Glomerular visceral epithelial cell (primary cell): ENCODE data around the gene GNAS.
"Not testable (repeated sequence)": the region's sequence is repeated elsewhere in the genome, so short reads cannot be mapped to it uniquely, and the experiment has no call there.

Source experiments
- DNase-seq: peaks from one replicate; pipeline ENCODE4 v3.0.0-alpha.2; 2016; ENCODE audit errors: extremely low spot score

Gene GNAS

DNA sequence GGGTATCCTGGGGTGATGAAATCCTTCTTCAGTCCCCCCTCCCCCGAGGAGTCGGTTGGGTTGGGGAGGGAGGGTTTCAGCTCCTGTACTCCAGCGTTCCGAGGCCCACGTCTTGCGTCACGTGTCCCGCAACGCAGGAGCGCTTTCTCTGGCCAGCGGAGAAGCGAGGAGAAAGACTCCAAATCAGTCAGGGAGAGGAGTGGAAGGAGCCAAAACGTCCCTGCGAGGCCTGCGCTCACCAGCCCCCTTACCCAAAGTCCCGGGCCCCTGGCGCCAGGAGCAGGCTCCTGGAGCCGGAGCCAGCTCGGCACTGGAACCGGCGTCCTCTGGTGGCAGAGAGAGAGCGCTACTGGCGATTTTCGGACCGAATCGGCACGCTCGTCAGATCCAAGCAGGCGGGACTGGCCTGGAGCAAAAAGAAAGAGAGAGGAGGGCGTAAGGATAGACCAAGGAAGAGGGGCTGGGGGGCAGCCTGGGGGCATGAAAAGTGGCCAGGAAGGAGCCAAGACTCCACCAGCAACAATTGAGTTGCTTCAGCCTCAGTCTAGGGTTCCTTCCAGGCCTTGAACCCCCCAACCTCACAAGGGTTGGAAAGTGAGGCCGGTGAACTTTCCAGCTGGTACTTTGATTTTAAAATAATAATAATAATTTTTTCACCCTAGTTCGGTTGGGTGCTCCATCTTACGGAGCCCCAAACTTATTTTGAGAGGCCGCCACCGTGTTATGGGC, at the start of gene GNAS:
Gene GNAS (plus strand): TSS at position 174 of the 729 bp plus-strand sequence.
- DNase-seq: peak; percentile 49

DNA sequence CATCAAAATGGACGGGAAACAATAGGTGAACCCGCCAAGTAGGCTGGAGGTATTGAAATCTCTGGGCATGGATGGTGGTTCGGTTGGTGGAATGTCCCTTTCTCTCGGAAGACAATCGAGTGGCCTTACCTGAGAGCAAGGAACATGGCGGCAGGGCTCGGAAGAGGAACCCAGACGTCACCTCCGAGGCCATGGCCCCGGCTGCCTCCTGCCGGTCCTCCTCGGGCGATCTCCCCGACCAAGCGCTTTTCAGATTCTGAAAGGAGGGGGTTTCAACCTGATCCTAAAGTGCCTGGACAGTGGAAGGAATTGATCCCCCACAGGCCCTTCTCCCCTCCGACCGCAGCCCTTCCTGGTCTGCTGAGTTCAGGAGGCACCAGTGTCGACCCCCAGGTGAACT, 49.0 kb upstream of the GNAS start:
- no peak for DNase-seq

- DNase-seq: no peak
Measured at GRCh38 chr20:58807801-58808200, 44.7 kb upstream of the GNAS start.

- no peak for DNase-seq
Measured at GRCh38 chr20:58808271-58809046, 44.1 kb upstream of the GNAS start.

GRCh38 chr20:58810116-58810878, 42.2 kb upstream of the GNAS start:
- no peak for DNase-seq

- DNase-seq: no peak
Measured at GRCh38 chr20:58810879-58811250, 41.7 kb upstream of the GNAS start.

- no peak for DNase-seq
Measured at GRCh38 chr20:58811334-58811733, 41.2 kb upstream of the GNAS start.

DNA sequence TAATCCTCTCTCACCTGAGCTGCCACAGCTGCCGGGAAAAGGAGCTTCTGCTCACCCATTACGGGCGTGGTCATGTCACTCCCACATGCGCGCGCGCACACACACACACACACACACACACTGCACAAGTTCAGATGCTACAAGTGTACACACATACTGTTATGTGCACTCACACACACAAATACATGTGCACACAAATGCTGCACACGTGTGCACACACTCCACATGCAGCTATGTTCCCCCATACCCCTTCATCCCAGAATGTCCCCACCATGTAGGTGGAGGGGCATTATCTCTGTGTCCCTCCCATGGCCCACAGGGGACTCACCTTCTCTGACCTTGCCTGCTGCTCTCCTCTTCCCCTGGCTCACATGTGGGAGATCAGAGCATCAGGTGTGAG, 39.1 kb upstream of the GNAS start:
- DNase-seq: no peak

- no peak for DNase-seq
Measured at GRCh38 chr20:58815448-58815847, 37.1 kb upstream of the GNAS start.

DNA sequence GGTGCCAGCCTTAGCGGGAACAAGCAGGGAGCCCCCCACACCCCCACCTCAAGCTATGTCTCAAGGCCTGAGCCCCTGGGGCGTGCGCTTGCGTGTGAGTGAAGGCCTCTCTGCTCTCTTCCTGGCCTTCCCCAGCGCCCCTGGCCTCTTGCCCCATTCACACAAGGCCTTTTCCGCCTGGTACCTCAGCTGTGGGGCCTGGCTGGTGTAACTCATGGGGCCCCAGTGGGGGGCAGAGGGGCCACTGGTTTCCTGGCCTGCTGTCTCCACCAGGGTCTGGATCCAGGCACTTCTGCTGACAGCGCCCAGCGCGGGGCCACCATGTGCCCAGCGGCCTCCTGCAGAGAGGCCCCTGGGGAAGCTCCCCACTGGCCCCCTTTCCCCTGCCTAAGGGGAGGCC, 36.5 kb upstream of the GNAS start:
- DNase-seq: no peak

DNA sequence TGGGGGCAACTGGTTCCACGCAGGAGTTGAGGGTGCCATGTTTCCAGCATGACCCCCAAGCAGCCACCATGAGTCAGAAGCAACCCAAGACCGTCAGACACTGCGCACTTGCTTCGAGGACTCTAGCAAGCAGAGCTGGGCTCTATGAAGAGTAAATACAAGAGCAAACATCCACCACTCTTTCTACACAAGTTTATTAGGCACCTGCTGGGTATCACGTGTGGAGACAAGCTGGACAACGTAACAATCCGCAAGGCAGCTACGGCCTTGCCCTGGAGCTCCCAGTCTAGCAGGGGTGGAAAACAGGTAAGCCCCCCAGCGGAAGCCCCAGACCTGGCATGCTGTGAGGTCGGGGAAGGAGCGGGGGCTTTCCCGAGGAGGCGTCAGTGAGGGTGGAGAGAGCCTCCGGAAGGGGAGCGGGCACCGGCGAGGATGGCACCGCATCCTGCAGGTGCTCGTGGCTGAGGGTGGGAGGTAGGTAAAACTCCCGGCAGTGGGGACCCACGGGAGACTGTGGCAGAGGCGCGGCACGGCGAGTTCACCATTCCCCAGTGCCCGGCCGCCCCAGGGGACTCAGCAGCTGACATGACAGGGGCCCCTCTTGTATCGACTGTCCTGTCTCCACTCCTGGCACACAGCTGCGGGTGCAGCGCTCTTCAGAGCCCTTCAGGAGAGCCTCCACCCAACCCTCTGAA, 35.4 kb upstream of the GNAS start:
- DNase-seq: no peak

DNA sequence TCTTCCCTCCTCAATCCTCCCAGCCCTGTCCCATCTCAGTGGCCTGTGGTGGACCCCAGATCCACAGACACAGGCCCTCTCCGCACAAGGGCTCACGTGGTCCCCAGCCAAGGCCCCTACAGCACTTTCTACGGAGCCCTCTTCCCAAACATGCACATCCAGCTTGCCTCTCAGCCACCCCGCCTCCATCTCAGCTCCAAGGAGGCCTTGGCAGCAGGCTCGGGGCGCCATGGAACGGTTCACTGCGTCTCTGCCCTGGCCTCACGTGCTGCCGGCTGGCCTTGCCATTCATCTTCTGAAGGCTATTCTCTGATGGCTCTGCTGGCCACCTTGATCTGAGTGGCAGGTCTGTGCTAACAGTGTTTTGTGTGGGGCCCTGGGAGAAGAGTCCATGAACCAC, 34.8 kb upstream of the GNAS start:
- no peak for DNase-seq

GRCh38 chr20:58818586-58819285, 33.8 kb upstream of the GNAS start:
- peak; percentile 40 for DNase-seq

DNA sequence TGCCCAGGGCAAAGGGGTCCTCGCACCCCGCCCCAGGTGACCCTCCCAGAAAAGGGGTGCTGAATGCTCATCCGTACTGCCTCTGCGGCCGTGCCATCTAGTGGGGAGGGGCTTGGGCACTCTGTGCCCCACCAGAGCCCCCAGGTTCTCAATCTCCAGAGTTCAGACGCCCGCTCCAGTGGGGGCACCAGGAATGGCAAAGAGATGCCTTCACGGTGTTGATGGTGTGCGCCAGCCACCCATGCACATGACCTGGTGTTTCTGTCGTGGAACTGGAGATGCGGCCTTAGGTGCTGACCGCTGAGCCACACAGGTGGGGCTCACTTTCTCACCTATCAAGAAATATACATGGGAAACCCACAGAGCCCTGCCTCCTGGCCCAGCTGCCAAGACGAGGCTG, 32.6 kb upstream of the GNAS start:
- no peak for DNase-seq

DNA sequence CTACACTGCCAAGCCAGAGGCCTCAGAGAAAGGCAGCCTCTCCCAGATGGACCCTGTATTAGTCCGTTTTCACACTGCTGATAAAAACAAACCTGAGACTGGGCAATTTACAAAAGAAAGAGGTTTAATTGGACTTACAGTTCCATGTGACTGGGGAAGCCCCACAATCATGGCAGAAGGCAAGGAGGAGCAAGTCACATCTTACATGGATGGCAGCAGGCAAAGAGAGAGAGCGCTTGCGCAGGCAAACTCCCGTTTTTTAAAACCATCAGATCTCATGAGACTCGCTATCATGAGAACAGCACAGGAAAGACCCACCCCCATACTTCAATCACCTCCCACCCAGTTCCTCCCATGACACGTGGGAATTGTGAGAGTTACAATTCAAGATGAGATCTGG, 32.0 kb upstream of the GNAS start:
- DNase-seq: not testable (repeated sequence)

- DNase-seq: no peak
Measured at GRCh38 chr20:58822149-58822548, 30.4 kb upstream of the GNAS start.

DNA sequence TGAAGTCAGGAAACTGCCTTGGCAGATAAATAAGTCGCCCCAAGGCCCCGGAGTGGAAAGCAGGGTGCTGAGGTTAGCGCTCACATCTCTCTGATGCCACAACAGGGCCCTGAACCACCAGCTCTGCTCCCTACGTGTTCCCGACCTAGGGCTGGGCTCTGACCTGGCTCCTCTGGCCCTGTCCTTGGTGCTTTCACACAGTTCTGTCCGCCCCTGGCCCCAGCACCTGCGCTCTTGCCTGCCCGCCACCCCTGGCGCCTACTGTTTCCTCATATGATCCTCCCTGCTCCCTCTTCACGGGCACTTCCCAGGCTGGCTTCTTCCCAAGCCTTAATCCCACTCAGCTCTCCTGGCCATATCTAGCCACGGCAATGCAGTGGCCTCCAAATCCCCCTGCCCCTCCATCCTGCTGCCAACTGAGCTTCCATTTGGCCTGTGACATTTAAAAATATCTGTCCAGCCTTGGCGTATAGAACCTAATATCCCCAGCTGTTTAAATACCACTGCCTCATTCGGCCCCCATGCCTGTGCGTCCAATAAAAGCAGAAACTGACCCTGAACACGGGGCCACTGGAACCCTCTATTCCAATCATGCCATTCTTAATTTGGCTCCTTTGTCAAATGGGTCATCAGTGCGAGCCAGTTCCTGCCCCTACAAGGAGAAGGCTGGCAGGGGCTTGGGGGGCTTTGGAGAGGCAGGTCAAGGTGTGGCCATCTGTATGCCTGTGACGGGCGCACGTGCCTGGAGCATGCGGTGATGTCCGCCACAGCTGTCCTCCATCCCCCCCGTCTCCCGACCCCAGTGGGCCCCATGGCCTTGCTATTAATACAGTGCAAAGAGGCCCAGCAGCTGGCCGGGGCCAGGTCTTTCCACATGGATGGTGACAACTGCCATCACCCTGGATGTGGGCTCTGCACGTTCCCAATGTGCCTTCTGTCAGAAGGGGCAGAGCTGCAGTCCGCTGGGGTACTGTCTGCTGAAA, 29.5 kb upstream of the GNAS start:
- DNase-seq: no peak

GRCh38 chr20:58824843-58825242, 27.7 kb upstream of the GNAS start:
- no peak for DNase-seq

DNA sequence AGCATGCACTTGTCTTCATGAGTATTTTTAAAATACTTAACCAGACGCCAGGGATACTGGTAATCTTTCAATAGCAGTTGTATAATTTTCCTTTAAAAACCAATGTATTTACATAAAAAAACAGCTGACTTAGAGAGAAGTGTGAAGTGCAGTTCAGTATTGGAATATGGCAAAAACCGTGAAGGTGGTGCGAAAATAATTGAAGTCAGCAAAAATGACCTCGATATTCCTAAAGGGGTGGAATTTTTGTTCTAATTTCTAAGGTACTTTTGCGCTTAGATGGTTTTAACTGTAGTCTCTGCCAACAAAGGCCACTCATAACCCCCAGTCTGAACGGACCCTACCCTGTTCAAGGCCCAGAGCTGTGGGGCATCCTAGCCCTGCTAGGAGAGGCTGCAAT, 27.1 kb upstream of the GNAS start:
- no peak for DNase-seq

GRCh38 chr20:58826271-58826670, 26.2 kb upstream of the GNAS start:
- DNase-seq: no peak
